SK-N-MC (cell line): ENCODE data around the gene CYTH1.

Experiments
- EZH2 ChIP-seq: fragments of 200-600 bp; sonication (generic); IDR thresholded peaks from one replicate; pipeline ENCODE4 v1.6.1; 2017; ENCODE audit warnings: antibody characterized with exemption
- POLR2AphosphoS5 ChIP-seq: IDR thresholded peaks from 2 replicates; pipeline ENCODE4 v1.6.1; 2012; ENCODE audit warnings: mild to moderate bottlenecking, low read depth, low read length, borderline replicate concordance

- TF ChIP-seq POLR2AphosphoS5 (no peak), EZH2 (no peak)
Observed at GRCh38 chr17:78696016-78696982, 85.8 kb downstream of the CYTH1 start.
